Activated T-cell treated with anti-CD3 and anti-CD28 coated beads, Interleukin-2, amount 50 U/mL, for 1 hour (primary cell): ENCODE data around the gene REPIN1.

ENCODE experiments used
- DNase-seq: peaks from one replicate; pipeline ENCODE4 v3.0.0-alpha.2; 2020

The REPIN1 gene

DNA sequence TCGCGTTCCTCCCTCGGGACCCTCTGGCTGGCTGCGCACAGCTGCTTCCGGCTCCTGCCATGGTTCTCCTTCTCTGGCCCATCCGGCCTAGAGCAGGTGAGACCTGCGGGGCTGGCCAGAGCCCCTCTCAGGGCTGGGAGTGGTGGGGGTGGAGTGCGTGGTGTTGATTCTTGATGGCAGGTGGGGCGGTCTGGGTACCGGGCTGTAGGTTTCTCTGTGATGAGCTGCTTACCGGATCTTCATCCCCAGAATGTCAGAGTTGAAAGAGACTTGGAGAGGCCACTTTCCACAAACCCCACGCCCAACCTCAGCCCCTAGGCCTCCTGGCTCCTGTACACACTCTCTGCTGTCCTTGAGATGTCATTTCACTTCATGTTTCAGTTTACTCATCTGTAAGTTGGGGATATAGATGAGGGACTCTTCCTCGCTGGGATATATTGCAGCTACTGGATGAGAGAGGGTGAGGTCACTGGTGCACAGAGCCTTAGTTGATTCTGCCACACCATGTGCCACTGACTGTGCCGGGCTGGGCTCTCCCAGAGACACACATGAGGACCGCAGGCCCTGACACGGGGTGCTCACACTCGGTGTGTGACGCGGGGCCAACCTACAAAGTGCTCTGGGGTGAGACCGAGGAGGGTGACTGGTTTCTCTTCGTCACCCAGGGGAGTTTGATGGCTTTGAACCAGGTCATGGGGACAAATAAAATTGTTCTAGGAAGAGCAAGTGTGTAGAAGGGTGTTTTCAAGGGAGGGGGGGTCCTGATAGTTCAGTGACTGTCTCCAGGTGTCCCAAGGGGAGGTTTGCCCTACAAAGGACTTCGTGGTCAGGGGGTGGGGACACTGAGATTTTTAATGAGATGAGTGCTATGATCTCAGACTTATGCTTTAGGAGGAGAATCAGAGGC, 40.0 kb downstream of the REPIN1 start:
- DNase-seq, result no peak

DNA sequence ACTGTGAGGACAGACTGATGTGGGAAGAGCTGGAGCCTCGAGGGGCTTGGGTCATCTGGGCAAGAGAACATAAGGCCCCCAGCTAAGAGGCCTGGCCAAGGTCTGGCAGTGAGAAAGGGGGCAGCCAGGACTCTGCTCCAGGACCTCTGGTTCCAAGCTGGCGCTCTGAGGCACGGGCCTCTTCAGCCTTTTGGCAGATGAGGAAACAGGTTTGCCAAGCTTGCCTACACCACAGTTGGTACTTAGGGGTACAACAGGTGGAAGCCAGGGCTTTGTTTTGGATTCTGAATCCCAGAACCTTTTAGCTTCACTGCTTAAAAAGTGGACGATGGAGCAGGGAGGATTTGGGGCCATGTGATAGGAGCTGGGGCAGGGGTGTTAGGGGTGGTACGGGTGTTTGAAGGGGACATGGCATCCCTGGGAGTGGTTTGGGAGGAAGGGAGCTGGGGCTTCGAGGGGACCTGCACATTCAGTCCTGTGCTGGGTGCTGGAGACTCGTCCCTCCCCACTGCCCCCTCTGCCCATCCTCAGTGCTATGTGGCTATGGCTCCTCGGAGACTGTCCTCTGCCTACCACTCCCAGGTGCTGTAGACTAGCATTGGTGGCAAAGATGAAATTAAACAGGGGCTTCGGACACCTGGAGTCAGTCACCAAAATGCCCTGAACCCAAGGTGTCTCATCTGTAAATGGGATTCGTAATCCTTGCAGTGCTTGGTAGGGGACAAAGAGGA, 40.8 kb downstream of the REPIN1 start:
- no peak for DNase-seq

DNA sequence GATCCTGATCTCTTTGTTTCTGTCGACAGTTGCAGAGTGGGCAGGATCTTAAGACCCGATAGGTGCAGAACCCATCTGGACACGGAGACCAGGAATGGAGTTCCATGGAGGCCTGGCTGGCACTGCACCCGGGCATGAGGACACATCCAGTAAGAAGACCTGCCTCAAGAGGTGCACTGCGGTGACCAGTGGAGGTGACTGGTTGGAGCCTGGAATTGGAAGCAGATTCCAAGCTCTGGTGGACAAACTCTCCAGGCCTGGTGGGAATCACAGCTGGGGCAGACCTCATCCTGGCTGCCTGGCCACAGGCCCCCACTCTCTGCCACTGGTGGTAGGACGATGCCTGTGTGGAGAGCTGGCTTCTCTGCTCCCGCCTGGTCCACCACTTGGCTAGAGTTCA, 41.5 kb downstream of the REPIN1 start:
- DNase-seq, result no peak

DNA sequence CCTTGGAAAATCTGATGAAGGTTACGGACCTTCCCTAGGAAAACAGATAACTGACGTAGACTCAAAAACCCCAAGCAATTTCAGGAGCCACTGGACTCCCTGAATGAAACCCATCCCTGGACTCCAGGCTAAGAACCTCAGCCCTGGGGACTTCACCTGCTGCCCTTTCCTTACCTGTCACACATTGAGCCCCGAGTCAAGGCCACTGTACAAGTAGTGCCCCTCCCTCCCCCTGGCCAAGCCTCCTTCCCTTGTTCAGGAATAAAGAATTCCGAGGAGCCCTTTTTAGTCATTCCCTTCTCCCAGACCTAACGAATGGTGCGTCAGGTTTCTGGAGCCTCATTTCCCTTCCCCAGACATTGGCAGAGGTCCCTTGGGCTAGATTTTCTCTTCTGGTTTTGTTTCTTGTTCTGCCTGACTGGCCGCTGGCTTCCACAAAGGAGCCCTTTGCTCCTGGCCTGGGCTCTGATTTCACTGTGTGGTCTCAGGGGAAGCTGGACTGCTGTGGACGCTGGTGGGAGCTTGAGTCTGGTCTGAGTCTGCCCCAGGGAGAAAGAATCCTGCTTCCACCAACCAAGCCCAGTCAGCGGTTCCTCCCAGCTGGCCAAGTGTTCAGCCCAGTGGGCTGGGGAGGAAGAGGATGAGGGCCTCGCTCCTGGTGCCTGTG, 42.2 kb downstream of the REPIN1 start:
- DNase-seq, result no peak

DNA sequence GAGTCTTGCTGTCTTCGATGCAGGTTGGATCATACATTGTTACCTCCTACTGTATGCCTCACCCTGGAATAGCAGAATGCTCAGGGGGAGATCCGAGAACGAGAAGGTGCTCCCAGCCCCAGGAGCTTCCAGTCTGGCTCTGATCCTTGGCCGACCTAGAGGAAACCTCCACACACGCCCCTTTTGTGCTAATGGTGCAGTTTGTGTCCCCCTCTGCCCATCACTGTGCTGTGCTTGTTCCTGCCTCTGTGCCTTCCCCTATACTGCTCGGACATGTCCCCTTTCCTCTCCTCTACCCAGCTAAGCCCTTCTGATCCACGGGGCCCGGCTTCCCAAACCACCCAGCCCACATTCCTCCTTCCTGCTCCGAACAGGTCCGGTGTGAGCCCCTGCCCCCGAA, 43.0 kb downstream of the REPIN1 start:
- no peak for DNase-seq

DNA sequence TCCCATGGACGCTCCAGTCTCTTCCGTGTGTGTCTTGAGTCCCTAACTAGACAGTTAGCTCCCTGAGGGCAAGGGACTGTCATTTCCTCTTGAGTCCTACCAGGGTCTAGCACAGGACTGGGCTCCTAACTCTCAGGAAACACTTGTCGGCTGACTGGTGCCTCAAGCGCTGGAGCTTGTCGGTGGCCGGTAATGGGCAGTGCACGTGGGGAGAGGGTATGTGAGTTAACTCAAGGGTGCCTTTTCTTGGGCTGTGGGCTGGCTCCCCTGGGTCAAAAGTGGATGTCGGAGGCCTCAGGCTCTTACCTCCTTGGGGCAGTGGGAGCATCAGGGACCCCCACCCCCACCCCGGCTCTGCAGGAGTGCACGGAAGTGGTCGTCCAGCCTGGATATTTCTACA, 43.4 kb downstream of the REPIN1 start:
- DNase-seq, result no peak

DNA sequence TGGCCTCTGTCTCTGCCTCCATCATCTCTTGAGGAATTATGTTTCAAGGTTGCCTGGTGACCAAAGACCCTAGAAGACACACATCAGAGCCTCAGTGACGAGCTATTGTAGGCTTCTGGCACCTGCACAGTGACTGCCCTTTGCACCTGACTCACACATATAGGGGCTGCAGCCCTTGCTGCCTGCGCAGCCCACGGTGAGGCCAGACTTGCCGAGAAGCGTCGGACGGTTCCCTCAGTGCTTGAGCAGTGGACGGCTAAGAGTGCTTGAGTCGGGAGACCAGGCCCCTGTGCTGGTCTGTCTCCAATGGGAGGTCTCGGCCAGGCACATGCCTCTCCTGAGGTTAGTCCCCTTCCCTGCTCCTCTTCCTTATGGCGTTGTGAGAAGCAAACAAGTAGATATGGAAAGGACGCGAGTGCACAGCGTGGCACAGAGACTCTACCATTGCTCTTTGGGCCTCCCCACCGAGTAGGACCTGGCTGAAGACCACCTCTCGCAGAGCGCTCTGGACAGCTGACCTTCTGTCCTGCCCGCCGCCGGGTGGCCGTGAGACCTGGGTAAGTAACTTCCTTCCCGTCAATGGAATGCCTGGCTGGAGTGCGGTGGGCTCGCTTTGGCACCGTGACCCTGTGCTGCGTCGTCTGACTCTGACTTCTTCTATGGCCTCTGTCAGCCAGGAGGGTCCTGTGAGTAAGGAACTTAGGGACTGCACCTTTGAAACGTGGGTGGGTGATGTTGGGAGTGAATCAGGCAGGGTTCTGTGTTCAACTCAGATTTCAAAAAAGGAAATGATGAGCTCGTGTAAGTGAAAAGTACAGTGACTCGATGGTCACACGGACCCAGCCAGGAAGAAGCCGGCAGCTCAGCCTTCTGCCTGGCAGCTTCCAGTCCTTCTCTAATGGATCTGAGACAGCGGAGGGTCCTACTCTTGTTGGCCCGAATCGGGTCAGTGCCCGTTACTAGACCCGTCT, 44.2 kb downstream of the REPIN1 start:
- DNase-seq, result no peak

DNA sequence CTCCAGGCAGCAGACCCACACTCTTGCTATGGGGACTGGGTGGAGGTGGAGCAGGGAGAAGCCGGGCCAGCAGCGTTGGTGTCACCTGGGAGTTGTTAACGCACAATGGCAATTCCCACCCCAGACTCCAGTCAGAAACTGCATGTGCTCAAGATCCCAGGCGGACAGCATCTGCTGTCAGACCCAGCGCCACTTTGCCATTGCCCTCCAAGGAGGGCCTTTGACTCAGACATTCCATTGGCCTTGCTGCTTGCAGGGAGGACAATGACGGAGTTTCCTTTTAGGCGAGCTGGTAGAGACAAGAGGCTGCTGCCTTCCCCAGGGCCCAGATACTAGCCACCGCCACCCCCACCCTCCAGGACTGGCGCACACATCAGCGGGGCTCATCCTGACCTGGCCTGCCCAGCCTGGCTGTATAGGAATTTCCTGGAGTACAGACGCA, 45.0 kb downstream of the REPIN1 start:
- DNase-seq, result no peak

DNA sequence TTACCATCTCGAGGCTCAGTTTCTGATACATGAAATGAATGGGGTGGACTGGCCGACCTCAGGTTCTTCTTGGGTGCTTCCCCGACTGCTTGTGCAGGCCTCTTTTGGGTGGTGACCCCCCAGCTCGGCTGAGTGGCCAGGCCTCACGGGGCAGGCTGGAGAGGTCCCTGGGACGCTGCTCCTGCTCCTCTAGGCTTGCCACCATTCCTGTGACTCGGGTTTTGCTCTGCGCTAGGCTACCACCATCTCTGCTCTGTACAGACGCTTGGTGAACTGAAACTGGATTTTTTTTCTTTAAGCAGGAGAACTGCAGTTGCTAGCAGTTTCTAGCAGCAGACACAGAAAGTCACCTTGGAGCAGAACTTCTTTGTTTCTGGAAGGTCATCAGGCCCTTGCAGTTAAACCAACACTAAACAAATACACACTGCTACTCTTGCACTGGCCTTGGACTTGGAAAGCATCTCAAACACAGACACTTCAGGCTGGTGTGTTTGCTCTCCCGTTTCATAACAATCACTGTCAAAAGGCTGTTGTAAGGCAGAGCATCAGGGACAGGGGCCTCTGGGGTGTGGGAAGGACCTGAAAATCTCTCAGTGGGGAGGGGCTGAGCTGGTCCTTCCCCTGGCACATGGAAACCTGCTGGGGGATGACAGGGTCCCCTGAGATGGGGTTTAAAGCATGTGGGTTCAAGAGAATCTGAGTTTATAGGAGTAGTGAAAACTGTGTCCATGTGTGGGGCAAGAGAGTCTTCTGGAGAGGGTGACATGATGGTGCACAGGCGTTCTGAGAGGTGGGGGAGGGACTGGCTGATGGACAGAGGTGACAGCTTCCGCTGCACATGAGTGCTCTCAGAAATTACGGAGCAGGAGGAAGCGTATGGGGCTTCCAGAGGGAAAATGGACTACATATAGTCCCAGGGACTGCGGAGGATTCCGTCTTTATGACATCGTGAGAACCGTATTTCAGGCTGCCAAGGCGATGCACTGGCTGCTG, 46.8 kb downstream of the REPIN1 start:
- no peak for DNase-seq

DNA sequence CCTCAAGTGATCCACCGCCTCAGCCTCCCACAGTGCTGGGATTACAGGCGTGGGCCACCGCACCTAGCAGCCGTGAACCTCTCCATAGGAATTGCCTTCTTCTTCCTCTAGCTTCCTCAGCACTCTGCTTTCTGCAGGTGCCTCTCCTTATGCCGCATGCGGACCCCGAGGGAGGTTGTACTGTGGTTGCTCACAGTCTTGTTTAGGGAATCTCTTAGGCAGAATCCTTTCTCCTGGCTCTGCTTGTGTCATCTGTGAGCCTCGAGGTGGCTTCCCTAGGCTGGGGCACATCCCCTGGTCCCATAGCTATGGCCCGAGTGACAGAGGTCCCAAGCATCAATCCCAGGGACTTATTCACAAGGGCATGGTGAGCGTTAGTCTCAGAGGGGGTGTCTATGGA, 48.6 kb downstream of the REPIN1 start:
- DNase-seq, result no peak

DNA sequence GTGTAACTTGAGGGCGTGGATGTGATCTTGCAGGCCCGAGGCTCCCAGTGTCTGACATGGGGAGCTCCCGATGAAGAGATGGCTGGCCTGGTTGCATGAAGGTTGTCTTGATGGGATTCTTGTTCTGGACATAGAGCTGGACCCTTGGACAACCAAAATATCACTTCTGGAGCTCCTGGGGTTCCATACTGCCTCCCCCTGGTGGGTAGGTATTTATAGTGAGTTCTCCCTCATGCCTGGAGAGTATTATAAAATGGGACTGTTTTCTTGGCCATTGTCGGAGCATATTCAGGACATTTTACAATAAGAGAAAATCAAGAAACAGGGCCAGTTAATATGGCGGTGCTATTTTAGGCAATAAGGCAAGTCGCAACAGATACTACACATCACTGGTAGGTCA, 49.2 kb downstream of the REPIN1 start:
- DNase-seq, result no peak

DNA sequence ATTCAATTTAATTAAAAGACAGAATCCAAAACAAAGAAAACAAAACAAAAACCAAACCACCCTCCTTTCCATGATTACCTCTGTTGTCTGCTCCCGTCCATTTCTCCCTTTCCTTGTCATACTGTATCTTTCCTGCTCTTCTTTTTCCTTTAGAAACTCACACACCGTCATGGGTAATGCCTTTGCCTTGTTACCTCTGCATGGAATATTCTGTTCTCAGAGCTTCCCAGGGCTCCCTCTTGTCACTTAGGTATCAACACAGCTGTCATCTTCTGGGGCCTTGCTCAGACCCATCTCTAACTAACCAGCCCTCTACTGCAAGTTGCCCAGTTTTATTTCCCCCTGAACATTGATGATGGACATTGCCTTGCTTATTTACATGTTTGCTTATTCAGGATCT, 51.6 kb downstream of the REPIN1 start:
- DNase-seq, result no peak

DNA sequence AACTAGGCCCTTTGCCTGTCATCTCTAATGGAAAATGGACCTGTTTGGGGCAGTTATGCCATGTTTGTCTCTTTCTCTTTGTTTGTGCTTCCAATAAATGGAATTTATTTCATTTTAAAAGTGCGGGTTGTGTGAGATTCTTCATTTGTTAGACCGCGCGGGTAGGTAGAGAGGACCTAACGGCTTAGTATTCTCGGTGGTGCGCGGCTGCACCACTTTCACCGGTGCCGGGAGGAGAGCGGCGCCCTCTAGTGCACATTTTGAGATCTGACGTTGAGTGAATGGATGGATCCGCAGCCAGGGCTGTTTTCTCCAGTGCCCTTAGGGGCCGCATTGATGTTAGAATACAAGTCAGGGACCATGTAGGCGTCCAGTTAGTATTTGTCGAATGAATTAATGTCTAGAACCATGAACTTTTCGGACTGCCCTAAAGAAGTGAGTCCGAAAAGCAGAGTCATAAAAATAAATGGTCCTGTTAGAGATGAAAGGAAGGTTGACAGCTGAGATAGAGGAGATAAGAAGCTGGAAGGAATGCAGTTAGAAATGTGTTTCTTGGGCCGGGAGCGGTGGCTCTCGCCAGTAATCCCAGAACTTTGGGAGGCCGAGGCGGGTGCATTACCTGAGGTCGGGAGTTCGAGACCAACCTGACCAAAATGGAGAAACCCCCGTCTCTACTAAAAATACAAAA, 52.5 kb downstream of the REPIN1 start:
- DNase-seq, result peak; percentile 84

DNA sequence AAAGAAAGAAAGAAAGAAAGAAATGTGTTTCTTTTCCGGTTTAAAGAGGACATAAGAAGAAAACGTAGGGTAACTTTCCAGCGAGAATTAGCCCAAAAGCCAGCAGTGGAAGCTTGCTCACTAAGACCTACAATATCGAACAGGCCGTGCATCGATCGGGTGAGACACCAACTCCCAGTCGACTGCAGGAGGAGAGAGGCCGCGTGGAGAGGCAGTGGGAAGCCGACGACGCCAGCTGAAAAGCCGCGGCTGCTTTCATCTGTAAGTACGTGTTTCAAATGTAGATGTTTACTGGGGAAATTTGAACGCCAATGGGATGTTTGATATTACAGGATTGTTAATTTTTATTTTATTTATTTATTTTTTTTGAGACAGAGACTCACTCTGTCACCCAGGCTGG, 53.2 kb downstream of the REPIN1 start:
- DNase-seq, result no peak
